Type B pancreatic cell (in vitro differentiated cells): Measurements from ENCODE around the gene MBD5. TPM values are rescaled to one million over a fixed set of nuclear protein-coding genes. Genes with fewer than 3 reads are reported as not detected.

Source experiments
- DNase-seq: peaks from one replicate; pipeline ENCODE4 v3.0.0; 2021; ENCODE audit warnings: mixed read lengths; ENCODE audit not compliant: unreplicated experiment; ENCODE audit errors: extremely low spot score
- H3K27ac Mint-ChIP-seq: 2 replicates; pipeline ENCODE4 v1.8.0; 2021; ENCODE audit warnings: mild to moderate bottlenecking, mixed read lengths
- H3K27me3 Mint-ChIP-seq: 2 replicates; pipeline ENCODE4 v1.8.0; 2021; ENCODE audit warnings: mixed read lengths
- H3K36me3 Mint-ChIP-seq: 2 replicates; pipeline ENCODE4 v1.8.0; 2021; ENCODE audit warnings: mixed read lengths
- H3K4me1 Mint-ChIP-seq: one replicate; pipeline ENCODE4 v1.8.0; 2021; ENCODE audit warnings: mixed read lengths; ENCODE audit not compliant: unreplicated experiment
- H3K4me3 Mint-ChIP-seq: 2 replicates; pipeline ENCODE4 v1.8.0; 2021; ENCODE audit warnings: mild to moderate bottlenecking, mixed read lengths
- H3K9me3 Mint-ChIP-seq: 2 replicates; pipeline ENCODE4 v1.8.0; 2021; ENCODE audit warnings: mixed read lengths
- CTCF ChIP-seq: fragments of 200-600 bp; sonication (generic); conservative IDR thresholded peaks from 2 replicates; pipeline ENCODE4 v1.5.0; 2021; ENCODE audit warnings: antibody characterized with exemption, mild to moderate bottlenecking
- total RNA-seq: library from RNA; stranded (reverse); gene quantifications from 2 replicates; pipeline ENCODE4 v1.2.1, GENCODE V29; 2021; ENCODE audit warnings: low replicate concordance

MBD5 gene
- total RNA-seq, 1 donor from 2014 or later = 54.7 TPM

GRCh38 chr2:148110184-148110583 is 89.3 kb downstream of the MBD5 start:
- no peak for TF ChIP-seq CTCF
- H3K9me3 Mint-ChIP-seq = no peaks in the 10 kb centered on the region
- no peaks in the 10 kb centered on the region for H3K4me1 Mint-ChIP-seq
- H3K27ac Mint-ChIP-seq = no peak overlapping the region
- H3K27me3 Mint-ChIP-seq = no peaks in the 10 kb centered on the region
- DNase-seq = no peak
- no peak overlapping the region for H3K4me3 Mint-ChIP-seq
- H3K36me3 Mint-ChIP-seq = peaks cover 8% of the 10 kb centered on the region

GRCh38 chr2:148122788-148123187 is 101.9 kb downstream of the MBD5 start:
- no peak overlapping the region for H3K27ac Mint-ChIP-seq
- no peaks in the 10 kb centered on the region for H3K27me3 Mint-ChIP-seq
- H3K4me3 Mint-ChIP-seq = no peak overlapping the region
- TF ChIP-seq CTCF = no peak
- DNase-seq = no peak
- H3K4me1 Mint-ChIP-seq = no peaks in the 10 kb centered on the region
- H3K36me3 Mint-ChIP-seq = peaks cover 11% of the 10 kb centered on the region
- no peaks in the 10 kb centered on the region for H3K9me3 Mint-ChIP-seq

GRCh38 chr2:148124271-148124670 is 103.4 kb downstream of the MBD5 start:
- no peak overlapping the region for H3K4me3 Mint-ChIP-seq
- H3K9me3 Mint-ChIP-seq = no peaks in the 10 kb centered on the region
- H3K4me1 Mint-ChIP-seq = no peaks in the 10 kb centered on the region
- DNase-seq = no peak
- TF ChIP-seq CTCF = no peak
- no peak overlapping the region for H3K27ac Mint-ChIP-seq
- peaks cover 11% of the 10 kb centered on the region for H3K36me3 Mint-ChIP-seq
- H3K27me3 Mint-ChIP-seq = no peaks in the 10 kb centered on the region

- H3K4me1 Mint-ChIP-seq = peaks cover 5% of the 10 kb centered on the region
- peaks cover 8% of the 10 kb centered on the region for H3K36me3 Mint-ChIP-seq
- no peaks in the 10 kb centered on the region for H3K9me3 Mint-ChIP-seq
- no peak overlapping the region for H3K27ac Mint-ChIP-seq
- H3K4me3 Mint-ChIP-seq = no peak overlapping the region
- no peak for TF ChIP-seq CTCF
- no peaks in the 10 kb centered on the region for H3K27me3 Mint-ChIP-seq
- no peak for DNase-seq
Observed at GRCh38 chr2:148130581-148130980, 109.7 kb downstream of the MBD5 start.

GRCh38 chr2:148132412-148132811 is 111.5 kb downstream of the MBD5 start:
- no peaks in the 10 kb centered on the region for H3K9me3 Mint-ChIP-seq
- DNase-seq = no peak
- no peak overlapping the region for H3K4me3 Mint-ChIP-seq
- TF ChIP-seq CTCF = no peak
- H3K36me3 Mint-ChIP-seq = peaks cover 4% of the 10 kb centered on the region
- no peak overlapping the region for H3K27ac Mint-ChIP-seq
- no peaks in the 10 kb centered on the region for H3K27me3 Mint-ChIP-seq
- H3K4me1 Mint-ChIP-seq = peaks cover 5% of the 10 kb centered on the region

- Mint-ChIP-seq H3K4me1 (peaks cover 9% of the 10 kb centered on the region), H3K9me3 (no peaks in the 10 kb centered on the region), H3K27ac (no peak overlapping the region), H3K27me3 (no peaks in the 10 kb centered on the region), H3K4me3 (no peak overlapping the region), H3K36me3 (no peaks in the 10 kb centered on the region)
- no peak for DNase-seq
- TF ChIP-seq CTCF = no peak
Observed at GRCh38 chr2:148135705-148136104, 114.8 kb downstream of the MBD5 start.
